Choroid plexus epithelial cell (primary cell): ENCODE measurements around the gene HLA-DRA.

Experiments used
- DNase-seq: peaks from one replicate; pipeline ENCODE4 v3.0.0-alpha.2; 2010; ENCODE audit warnings: low read depth
- H3K4me3 ChIP-seq: 2 replicates; pipeline ENCODE4 v1.5.1; 2011; ENCODE audit warnings: low read depth, mild to moderate bottlenecking, control low read depth, low read length, moderate library complexity
- CTCF ChIP-seq: conservative IDR thresholded peaks from 2 replicates; pipeline ENCODE4 v1.5.1; 2011; ENCODE audit warnings: low read depth, mild to moderate bottlenecking, control low read depth, inconsistent platforms, low read length, moderate library complexity

Gene HLA-DRA

GRCh38 chr6:32475392-32476206, 35.9 kb downstream of the HLA-DRA start:
- no peak for DNase-seq
- H3K4me3 ChIP-seq = no peak overlapping the region

DNA sequence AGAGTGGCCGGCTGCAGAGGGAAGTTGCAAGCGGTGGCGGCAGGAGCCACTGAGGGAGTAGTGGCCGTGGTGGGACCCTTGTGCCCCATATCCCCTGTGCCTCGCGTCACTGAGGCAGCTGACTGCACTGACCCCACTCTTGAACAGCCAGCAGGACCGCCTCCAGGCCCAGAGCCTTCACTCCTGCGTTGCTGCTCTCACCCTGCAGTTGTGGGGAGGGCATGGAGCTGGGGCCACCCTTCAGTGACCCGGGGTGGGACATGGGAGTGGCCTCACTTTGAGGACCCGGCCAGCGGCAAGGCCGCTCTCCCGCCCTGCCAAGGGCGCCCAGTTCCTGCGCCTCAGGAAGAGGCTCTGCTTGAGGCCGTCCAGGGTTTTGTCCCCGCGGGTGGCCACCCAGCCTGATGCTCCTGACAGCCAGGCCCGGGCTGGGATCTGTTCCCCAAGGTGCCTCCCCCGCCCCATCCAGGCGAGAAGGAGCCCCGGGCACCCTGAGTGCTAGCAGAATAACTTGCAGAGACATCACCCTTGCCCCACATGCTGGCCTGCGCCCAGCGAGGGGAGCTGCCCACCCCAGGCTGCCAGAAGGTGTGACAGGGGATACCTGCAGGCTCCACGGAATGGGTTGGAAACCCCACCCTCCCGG, 44.4 kb downstream of the HLA-DRA start:
- no peak for TF ChIP-seq CTCF
- no peak for DNase-seq
- H3K4me3 ChIP-seq = no peak overlapping the region

More at GRCh38 chr6:32475392-32476206, 35.9 kb downstream of the HLA-DRA start:
- TF ChIP-seq CTCF = no peak

GRCh38 chr6:32484614-32484998, 44.9 kb downstream of the HLA-DRA start:
- DNase-seq = no peak
- no peak overlapping the region for H3K4me3 ChIP-seq
- no peak for TF ChIP-seq CTCF

- TF ChIP-seq CTCF = no peak
- DNase-seq = no peak
- H3K4me3 ChIP-seq = no peak overlapping the region
Measured at GRCh38 chr6:32488083-32488482, 48.4 kb downstream of the HLA-DRA start.

DNA sequence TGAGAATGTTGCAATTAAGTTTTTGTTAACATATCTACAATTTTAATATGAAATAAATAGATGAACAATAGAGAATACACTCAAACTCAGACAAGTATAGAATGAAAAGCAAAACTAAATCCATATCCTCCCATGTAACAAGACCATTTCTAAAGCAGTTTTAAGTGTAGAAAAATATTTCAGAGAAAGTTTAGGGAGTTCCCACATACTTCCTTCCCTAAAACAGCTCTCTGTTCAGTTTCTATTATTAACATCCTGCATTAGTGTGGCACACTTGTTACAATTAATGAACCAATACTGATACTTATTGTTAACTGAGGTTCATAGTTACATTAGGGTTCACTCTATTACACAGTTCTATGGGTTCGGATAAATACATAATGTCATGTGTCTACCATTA, 52.0 kb downstream of the HLA-DRA start:
- H3K4me3 ChIP-seq = no peak overlapping the region
- no peak for TF ChIP-seq CTCF
- no peak for DNase-seq

GRCh38 chr6:32492351-32492750, 52.7 kb downstream of the HLA-DRA start:
- TF ChIP-seq CTCF = no peak
- DNase-seq = no peak
- no peak overlapping the region for H3K4me3 ChIP-seq
